PC-9 (cell line): ENCODE measurements around the gene WDR27. TPM values are rescaled to one million over a fixed set of nuclear protein-coding genes. Genes with fewer than 3 reads are reported as not detected.

Experiments used
- BruUV-seq: library from RNA; stranded (reverse); fragments of 400-500 nt; replicated peaks from 2 replicates; lab custom pipeline; 2021; lab: Mats Ljungman, UMichigan
- CTCF ChIA-PET: fragments of 300-600 bp; sonication (Branson Sonifier 250); formaldehyde crosslinking; loops from one replicate; lab custom pipeline; 2022; ENCODE audit warnings: antibody characterized with exemption; lab: Charles Lee
- POLR2A ChIA-PET: fragments of 300-600 bp; sonication (Branson Sonifier 250); formaldehyde crosslinking; loops from one replicate; lab custom pipeline; 2022; ENCODE audit warnings: antibody characterized with exemption; ENCODE audit not compliant: unreplicated experiment; lab: Charles Lee
- DNase-seq, 2 experiments: peaks; one replicate each; pipeline versions ENCODE4 v3.0.0 to v3.0.0-alpha.2; 2015 to 2022; ENCODE audit warnings: mixed read lengths in 1 of 2
- H2AFZ ChIP-seq: fragments of 200-600 bp; sonication (generic); 2 replicates; pipeline ENCODE4 v1.8.1; 2017; ENCODE audit warnings: antibody characterized with exemption
- H3F3A ChIP-seq: fragments of 200-600 bp; sonication (generic); 2 replicates; pipeline ENCODE4 v1.8.1; 2017; ENCODE audit warnings: antibody characterized with exemption, mild to moderate bottlenecking, low read depth; ENCODE audit not compliant: insufficient read depth
- H3K27ac ChIP-seq: fragments of 200-600 bp; sonication (generic); 2 replicates; pipeline ENCODE4 v1.6.1; 2016; ENCODE audit warnings: mixed run types
- H3K27me3 ChIP-seq: fragments of 200-600 bp; sonication (generic); 2 replicates; pipeline ENCODE4 v1.6.1; 2016; ENCODE audit warnings: low read depth, mixed run types; ENCODE audit not compliant: insufficient read depth
- H3K36me3 ChIP-seq: fragments of 200-600 bp; sonication (generic); 2 replicates; pipeline ENCODE4 v1.6.1; 2016; ENCODE audit warnings: low read depth, mixed run types
- H3K4me1 ChIP-seq: fragments of 200-600 bp; sonication (generic); replicated peaks from 2 replicates; pipeline ENCODE4 v1.6.1; 2016; ENCODE audit warnings: mixed run types; ENCODE audit not compliant: insufficient read depth
- H3K4me2 ChIP-seq: fragments of 200-600 bp; sonication (generic); 2 replicates; pipeline ENCODE4 v1.6.1; 2017; ENCODE audit warnings: mixed run types
- H3K4me3 ChIP-seq: fragments of 200-600 bp; sonication (generic); 2 replicates; pipeline ENCODE4 v1.6.1; 2016; ENCODE audit warnings: mixed run types
- H3K79me2 ChIP-seq: fragments of 200-600 bp; sonication (generic); 2 replicates; pipeline ENCODE4 v1.6.1; 2017; ENCODE audit warnings: low read depth, mixed run types
- H3K9me2 ChIP-seq: fragments of 200-600 bp; sonication (generic); 2 replicates; pipeline ENCODE4 v1.8.1; 2017; ENCODE audit warnings: mild to moderate bottlenecking; ENCODE audit not compliant: insufficient read depth
- H3K9me3 ChIP-seq: fragments of 200-600 bp; sonication (generic); 2 replicates; pipeline ENCODE4 v1.8.1; 2016; ENCODE audit warnings: low read depth; ENCODE audit not compliant: insufficient read depth
- H4K20me1 ChIP-seq: fragments of 200-600 bp; sonication (generic); 2 replicates; pipeline ENCODE4 v1.8.1; 2017; ENCODE audit not compliant: insufficient read depth
- CTCF ChIP-seq: fragments of 200-600 bp; sonication (generic); conservative IDR thresholded peaks from 2 replicates; pipeline ENCODE4 v1.6.1; 2017; ENCODE audit warnings: mixed run types, antibody characterized with exemption, mild to moderate bottlenecking, moderate library complexity
- EZH2 ChIP-seq: fragments of 200-600 bp; sonication (generic); IDR thresholded peaks from 2 replicates; pipeline ENCODE4 v1.8.0; 2017; ENCODE audit warnings: antibody characterized with exemption, low read depth
- intact Hi-C: fragments of 100-400 bp; cut with micrococcal nuclease; formaldehyde crosslinking; loops from one replicate; pipeline ENCODE4 v1.10.0; 2022; ENCODE audit not compliant: unreplicated experiment
- total RNA-seq: library from RNA; stranded (reverse); gene quantifications from 2 replicates; pipeline ENCODE4 v1.2.3, GENCODE V29; 2021

Gene WDR27
- total RNA-seq, 1 experiment from 2014 or later: 54.2 TPM

DNA sequence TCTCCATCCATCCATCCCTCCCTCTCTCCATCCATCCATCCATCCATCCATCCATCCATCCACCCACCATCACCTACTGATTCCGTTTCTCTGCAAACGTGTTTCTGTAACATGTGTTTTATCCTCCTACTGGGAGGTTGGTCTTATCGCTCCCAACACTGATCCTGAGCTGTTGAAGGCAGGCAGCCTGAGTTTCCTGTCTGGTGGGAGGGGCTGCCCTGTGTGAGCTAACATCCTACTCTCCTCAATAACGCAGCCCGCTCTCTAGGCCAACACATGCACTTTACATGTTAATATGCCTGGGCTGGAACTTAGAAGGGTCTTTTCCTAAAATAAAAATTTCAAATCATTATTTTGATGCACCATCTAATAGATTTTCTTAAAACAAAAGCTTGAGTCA lies 126.5 kb downstream of the WDR27 start:
- Histone ChIP-seq H3K36me3 (no peaks in the 10 kb centered on the region), H3K27ac (no peak overlapping the region), H3K9me3 (no peaks in the 10 kb centered on the region), H4K20me1 (no peaks in the 10 kb centered on the region), H3F3A (peaks cover 6% of the 10 kb centered on the region; the same call in 1 of the 2 replicates), H3K4me3 (no peak overlapping the region), H2AFZ (no peak overlapping the region), H3K4me1 (peaks cover 14% of the 10 kb centered on the region), H3K79me2 (no peaks in the 10 kb centered on the region), H3K9me2 (no peaks in the 10 kb centered on the region), H3K27me3 (no peaks in the 10 kb centered on the region), H3K4me2 (no peak overlapping the region)
- BruUV-seq: no TSS peak
- ChIA-PET POLR2A (no interaction called here), CTCF (no interaction called here)
- no peak for DNase-seq
- TF ChIP-seq EZH2 (no peak), CTCF (no peak)
- intact Hi-C loops: no loop called here

- Histone ChIP-seq H3K79me2 (no peaks in the 10 kb centered on the region), H3K4me1 (peaks cover 17% of the 10 kb centered on the region), H3K9me2 (no peaks in the 10 kb centered on the region), H3K36me3 (no peaks in the 10 kb centered on the region), H3K27ac (no peak overlapping the region), H2AFZ (no peak overlapping the region), H3K9me3 (no peaks in the 10 kb centered on the region), H3K4me3 (no peak overlapping the region), H3K27me3 (no peaks in the 10 kb centered on the region), H3K4me2 (no peak overlapping the region), H3F3A (peaks cover 6% of the 10 kb centered on the region; the same call in 1 of the 2 replicates), H4K20me1 (no peaks in the 10 kb centered on the region)
- no TSS peak for BruUV-seq
- intact Hi-C loops: no loop called here
- no peak for DNase-seq
- POLR2A ChIA-PET: no interaction called here
- TF ChIP-seq CTCF (no peak), EZH2 (no peak)
- CTCF ChIA-PET: no interaction called here
Observed at GRCh38 chr6:169574420-169574819, 127.4 kb downstream of the WDR27 start.

DNA sequence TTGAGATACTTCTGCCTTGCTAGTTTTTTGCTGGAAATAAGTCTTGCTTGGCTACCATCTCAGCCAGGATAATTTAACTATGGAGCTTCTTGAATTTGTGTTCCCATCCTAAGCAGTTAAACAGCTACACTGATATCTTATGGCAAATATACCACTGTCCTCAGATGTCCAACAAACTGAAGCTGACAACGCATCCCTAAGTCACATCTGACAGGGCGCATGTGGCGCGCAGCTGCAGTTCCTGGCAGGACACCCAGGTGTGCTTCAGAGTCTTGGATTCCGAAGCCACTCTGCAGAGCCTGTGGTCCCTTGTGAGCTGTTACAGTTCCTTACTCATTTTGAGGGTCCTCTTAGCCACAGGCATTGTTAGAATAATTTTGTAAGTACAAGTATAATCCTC lies 127.9 kb downstream of the WDR27 start:
- Histone ChIP-seq H3K4me3 (no peak overlapping the region), H3K9me2 (no peaks in the 10 kb centered on the region), H3K9me3 (no peaks in the 10 kb centered on the region), H4K20me1 (no peaks in the 10 kb centered on the region), H3K27ac (no peak overlapping the region), H3K79me2 (no peaks in the 10 kb centered on the region), H3K27me3 (no peaks in the 10 kb centered on the region), H3F3A (peaks cover 6% of the 10 kb centered on the region; the same call in 1 of the 2 replicates), H3K36me3 (no peaks in the 10 kb centered on the region), H3K4me2 (no peak overlapping the region), H3K4me1 (peaks cover 17% of the 10 kb centered on the region), H2AFZ (no peak overlapping the region)
- ChIA-PET POLR2A (no interaction called here), CTCF (no interaction called here)
- BruUV-seq: no TSS peak
- no peak for TF ChIP-seq CTCF
- no peak for TF ChIP-seq EZH2
- DNase-seq: no peak
- intact Hi-C loops: no loop called here
